HG03108 (cell line): Measurements from ENCODE around the gene CDC73.
"Not testable (repeated sequence)": the region's sequence is repeated elsewhere in the genome, so short reads cannot be mapped to it uniquely, and the experiment has no call there.

Experiments used
- ATAC-seq: cut with Tn5 transposase; IDR thresholded peaks from one replicate; pipeline ENCODE4 v1.9.1; 2021; ENCODE audit warnings: moderate library complexity; ENCODE audit not compliant: unreplicated experiment

CDC73 gene

DNA sequence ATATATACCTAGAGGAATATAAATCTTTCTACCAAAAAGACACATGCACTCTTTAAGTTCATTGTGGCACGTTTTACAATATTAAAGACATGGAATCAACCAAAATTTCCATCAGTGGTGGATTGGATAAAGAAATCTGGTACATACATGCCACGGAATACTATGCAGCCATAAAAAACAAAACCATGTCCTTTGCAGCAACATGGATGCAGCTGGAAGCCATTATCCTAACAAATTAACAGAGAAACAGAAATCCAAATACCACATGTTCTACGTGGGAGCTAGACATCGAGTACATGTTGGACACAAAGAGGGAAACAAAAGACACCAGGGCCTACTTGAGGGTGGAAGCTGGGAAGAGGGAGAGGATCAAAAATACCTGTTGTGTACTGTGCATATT, 97.6 kb downstream of the CDC73 start:
- no peak for ATAC-seq

DNA sequence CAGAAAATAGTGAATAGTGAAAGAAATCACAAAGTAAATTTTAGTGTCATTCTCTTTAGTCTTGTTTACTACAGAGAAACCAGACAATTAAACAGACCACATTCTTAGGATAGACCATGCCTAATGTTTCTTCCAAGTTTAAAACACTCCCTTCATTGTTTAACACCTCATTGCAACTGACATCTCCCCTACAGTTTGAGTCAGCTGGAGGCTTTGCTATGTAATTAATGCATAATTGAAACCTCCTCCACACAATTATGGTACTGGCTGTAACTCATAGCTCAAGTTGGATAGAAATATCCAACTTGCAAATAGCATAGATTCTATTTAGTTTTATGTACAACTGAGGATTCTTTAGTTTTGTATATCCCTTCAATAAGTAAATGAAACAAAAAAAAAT, 99.8 kb downstream of the CDC73 start:
- no peak for ATAC-seq

DNA sequence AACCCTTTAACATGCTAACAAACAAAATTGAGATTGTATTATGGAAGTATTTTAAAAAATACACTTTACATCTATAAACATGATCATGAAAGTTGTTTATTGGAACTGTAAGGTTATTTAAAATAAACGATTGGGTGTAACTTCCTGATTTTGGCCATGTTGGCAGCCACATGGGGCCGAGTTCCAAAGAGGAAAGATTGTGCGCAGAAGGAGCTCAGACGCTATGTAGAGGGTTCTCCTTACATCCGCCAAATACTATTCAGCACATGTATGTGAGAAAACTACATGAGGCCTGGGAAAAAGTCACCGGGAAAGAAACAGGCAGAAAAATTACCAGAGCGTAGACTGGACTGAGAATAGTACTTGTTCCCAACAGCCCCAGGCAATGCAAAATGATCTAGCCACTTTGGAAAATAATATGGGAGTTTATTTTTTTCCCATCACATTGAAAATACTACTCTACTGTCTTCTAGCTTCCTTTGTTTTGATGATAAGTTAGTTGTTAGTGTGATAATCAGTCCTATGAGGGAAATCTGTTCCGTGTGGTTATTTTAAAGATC, 100.3 kb downstream of the CDC73 start:
- no peak for ATAC-seq

GRCh38 chr1:193229136-193229535, 107.3 kb downstream of the CDC73 start:
- ATAC-seq: no peak

- not testable (repeated sequence) for ATAC-seq
These were observed 109.3 kb downstream of the CDC73 start for GRCh38 chr1:193231146-193231545.

- no peak for ATAC-seq
These were observed 112.7 kb downstream of the CDC73 start for GRCh38 chr1:193234530-193234929.

DNA sequence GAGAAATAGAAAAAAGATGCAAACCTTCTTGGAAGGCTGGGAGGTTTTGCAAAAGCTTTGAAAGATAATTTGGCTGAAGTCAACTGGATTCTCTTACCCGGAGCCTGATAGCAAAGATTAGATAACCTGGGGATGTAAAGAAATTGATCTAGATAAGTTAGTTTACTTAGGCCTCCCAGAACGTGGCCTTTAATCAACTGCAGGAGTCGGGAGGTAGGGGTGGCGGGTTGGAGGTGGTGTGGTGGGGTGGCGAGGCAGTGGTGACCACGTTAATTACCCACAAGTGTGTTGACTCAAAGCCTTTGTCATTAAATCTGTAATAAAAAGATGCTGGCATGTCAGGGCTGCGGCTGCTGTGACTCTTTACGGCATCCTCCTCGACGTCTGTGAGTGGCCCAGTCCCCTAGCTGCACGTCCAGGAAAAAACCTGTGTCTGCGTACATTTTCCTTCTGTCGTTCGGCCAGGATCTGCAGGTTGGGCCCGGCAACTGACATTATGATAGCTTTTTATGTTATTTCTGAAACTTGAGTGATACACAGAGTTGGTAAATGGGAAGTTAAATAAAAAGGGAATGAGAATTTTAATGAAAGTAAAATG, 115.6 kb downstream of the CDC73 start:
- ATAC-seq: no peak

- no peak for ATAC-seq
These were observed 118.8 kb downstream of the CDC73 start for GRCh38 chr1:193240609-193241008.

DNA sequence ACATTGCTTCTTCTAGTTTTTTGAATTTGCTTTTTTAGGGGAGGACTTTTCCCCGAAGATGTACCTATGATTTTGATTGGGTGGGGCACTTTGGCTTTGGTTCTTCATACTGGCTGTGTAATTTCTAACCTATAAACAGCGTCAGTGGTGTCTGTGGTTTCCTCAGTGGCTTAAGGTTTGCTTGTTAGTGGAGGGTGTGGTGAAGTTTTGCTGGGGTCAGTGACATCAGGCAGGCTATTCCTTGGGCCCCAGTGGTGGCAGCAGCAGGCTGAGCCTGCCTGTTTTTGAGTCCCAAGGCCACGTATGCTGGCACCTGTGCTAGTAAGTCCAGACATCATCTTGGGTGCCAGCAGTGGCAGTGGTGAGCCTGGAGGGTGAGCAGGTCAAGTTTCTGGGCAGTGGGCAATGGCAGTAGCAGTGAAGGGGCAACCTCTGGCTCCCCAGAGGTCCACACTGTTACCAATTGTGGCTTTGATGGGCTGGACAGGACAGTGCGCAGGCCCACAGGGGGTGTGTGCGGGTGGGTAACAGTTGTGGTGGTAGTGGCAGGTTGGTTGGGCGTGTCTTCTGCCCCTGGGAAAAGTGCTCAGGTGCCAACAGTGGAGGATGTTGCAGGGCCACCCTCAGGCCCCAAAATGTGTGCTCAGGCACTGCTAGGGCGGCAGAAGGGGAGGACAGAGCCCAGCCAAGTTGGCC, 119.4 kb downstream of the CDC73 start:
- ATAC-seq: no peak

DNA sequence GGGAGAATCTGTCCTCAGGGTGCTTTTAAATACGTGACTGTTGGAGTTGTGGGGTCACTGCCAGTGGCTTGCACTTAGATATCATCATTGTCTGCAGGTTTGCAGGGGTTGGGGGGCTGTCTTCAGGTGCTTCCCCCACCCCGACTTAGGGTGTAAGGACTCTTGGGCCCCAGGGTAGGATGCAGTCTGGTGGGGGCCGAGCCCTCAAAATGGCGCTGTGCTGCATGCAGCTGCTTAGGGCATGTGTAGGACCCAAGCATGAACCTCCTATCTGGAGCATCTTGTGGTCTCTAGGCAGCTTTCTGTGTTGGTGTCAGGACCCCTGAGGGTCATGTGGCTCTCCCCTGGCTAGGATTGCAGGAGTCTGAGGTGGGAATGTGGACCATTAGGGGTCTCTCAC, 120.2 kb downstream of the CDC73 start:
- no peak for ATAC-seq

DNA sequence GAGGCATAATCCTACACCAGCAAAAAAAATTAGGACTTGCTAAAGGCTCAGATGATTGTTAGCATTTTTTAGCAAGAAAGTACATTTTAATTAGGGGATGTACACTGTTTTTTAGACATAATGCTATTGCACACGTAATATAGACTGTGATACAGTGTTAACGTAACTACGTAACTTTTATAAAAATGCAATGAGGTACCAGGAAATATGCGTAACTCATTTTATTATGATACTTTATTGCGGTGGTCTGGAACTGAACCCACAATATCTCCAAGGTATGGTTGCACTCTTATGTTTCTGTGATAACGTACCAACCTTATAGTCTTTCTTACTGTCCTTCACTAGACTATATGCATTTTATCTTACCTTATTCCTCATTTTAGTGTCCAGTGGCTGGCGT, 127.4 kb downstream of the CDC73 start:
- ATAC-seq: no peak

- ATAC-seq: no peak
These were observed 130.1 kb downstream of the CDC73 start for GRCh38 chr1:193251950-193252349.

DNA sequence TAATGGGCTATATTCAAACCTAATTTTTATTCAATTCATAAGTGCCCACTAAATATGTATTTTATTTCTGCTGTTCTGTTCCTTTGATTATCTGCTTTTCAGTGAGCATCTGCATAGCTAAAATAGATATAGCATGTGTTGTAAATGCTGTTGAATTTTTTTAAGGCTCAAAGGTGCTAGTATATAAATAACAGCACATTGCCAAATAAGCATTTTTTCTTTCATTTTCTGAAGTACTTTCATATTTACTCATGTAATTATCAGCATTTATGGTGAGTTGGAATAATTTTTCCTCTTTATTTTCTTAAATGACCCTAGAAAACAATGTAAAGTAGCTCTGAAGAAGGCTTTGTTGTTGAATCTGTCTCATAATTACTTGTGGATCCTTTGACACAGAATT, 134.2 kb downstream of the CDC73 start:
- ATAC-seq: no peak

DNA sequence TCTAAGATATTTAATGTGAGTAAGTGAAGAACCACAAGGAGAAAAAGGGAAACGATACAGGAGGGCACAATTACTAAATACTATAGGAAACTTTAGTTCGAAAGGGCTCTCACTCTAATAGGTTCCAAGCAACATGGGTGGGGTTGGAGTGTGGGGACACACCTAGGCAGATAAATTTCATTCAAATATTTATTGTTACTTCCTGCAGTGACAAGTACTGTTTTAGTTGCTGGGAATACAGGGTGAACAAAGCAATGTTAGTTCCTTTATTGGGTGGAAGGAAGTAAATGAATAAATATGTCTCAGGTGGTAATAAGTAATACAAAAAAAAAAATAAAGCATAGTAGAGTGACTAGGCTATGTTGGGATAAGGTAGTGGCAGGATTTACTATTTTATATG, 137.8 kb downstream of the CDC73 start:
- no peak for ATAC-seq

GRCh38 chr1:193260056-193260745, 138.4 kb downstream of the CDC73 start:
- ATAC-seq: no peak

- no peak for ATAC-seq
These were observed 139.1 kb downstream of the CDC73 start for GRCh38 chr1:193260896-193261295.

DNA sequence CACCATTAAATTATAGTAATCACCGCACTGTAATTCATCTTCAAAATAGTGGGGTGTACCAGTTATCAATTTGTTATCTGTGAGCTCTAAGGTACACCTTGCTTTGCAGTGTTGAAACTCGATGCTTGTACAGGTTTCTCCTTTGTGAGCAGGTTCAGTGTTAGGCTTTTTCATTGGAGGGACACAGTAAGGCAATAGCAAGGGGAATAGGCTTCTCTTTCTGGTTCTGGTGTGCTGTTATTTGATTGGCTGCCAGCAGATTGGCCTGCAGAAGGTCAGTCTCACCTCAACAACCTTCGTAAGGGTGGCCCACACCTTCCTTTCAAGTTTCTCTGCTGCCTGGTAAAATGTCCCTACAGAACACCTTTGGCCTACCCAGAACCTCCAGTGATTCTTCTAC, 140.8 kb downstream of the CDC73 start:
- no peak for ATAC-seq

- no peak for ATAC-seq
These were observed 142.7 kb downstream of the CDC73 start for GRCh38 chr1:193264313-193265065.

DNA sequence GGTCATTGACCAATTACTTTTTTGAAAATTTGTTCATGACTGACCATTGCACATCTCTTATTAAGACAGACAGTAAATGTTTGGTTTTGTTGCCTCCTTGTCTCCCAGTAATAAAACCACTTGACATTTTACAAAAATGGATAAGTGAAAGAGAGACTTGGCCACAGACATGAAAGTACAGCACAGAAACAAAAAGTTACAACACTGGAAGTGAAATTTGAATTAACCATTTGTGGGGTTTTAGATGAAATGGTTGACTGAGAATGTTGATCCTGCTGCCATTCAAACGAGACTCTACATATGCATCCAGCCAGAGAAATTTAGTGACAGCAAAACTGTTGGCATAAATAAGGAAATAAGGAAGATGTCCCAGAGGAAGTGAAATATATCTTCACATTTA, 143.9 kb downstream of the CDC73 start:
- ATAC-seq: no peak

- ATAC-seq: not testable (repeated sequence)
These were observed 145.0 kb downstream of the CDC73 start for GRCh38 chr1:193266794-193267193.

DNA sequence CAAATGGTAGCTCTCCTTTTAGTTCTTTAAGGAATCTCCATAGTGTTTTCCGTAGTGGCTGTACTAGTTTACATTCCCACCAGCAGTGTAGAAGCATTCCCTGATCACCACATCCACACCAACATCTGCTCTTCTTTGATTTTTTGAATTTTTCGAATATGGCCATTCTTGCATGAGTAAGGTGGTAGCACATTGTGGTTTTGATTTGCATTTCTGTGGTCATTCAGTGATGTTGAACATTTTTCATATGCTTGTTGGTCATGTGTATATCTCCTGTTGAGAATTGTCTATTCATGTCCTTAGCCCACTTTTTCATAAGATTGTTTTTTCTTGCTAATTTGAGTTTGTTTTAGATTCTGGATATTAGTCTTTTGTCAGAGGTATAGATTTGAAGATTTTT, 149.2 kb downstream of the CDC73 start:
- ATAC-seq: peak; percentile 83
